Measurements from ENCODE around the gene SH3BP1.

The SH3BP1 gene

DNA sequence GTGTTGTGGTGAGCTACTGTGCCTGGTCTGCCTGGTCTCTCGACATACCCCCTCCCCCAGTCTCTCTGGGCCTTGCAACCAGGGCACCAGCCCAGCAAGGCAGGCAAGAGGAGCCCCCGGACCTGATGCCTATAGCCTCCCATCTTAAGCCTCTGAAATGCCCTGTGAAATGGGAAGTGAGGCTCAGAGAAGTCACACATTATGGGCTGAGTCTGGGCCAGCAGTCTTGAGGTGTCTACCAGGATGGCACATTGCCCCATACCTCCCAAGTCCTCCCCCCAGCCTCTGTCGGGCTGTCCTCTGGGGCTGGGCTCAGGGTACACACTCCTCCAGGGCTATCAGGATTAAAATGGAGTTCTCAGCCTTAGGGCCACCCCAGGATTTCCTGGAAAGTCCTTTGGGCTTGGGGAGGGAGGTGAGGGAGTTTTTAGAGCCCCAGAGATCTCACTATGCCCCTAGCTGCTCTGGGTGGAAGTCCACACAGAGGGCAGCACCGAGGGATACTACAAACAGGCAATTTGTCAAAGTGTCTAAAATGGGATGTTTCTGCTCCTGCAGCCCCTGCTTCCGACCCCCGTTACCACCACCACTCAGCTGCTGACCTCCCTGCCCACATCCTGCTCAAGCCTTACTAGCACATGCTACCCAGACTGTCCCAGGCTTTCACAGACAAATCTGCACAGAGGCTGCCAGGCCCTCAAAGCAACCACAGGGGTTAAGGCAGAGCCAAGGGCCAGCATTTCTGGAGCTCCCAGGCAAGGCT, 3.1 kb upstream of the SH3BP1 start:
- TF ChIP-seq GATA2 (IDR thresholded peaks at IDR 0.05; ENCODE audit: low read depth, low read length) (no peak), GATA3 (IDR thresholded peaks at IDR 0.05; ENCODE audit: low read depth, low read length) (no peak)

DNA sequence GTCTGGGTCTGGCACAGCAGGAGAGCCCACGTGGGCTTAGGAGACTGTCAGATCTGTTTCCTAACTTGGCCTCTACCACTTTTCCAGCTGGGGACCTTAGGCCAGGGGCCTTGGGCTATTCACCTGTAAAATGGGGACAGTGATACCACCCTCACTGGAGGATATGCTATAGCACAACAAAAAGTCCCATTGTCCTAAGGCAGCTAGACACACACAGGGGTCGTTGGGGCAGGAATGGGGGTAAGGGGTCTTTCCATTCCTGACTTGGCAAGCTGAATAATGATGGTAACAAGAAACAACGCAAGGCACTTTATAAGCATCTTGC, 2.6 kb upstream of the SH3BP1 start:
- TF ChIP-seq GATA2 (IDR thresholded peaks at IDR 0.05; ENCODE audit: low read depth, low read length) (no peak), GATA3 (IDR thresholded peaks at IDR 0.05; ENCODE audit: low read depth, low read length) (no peak)

DNA sequence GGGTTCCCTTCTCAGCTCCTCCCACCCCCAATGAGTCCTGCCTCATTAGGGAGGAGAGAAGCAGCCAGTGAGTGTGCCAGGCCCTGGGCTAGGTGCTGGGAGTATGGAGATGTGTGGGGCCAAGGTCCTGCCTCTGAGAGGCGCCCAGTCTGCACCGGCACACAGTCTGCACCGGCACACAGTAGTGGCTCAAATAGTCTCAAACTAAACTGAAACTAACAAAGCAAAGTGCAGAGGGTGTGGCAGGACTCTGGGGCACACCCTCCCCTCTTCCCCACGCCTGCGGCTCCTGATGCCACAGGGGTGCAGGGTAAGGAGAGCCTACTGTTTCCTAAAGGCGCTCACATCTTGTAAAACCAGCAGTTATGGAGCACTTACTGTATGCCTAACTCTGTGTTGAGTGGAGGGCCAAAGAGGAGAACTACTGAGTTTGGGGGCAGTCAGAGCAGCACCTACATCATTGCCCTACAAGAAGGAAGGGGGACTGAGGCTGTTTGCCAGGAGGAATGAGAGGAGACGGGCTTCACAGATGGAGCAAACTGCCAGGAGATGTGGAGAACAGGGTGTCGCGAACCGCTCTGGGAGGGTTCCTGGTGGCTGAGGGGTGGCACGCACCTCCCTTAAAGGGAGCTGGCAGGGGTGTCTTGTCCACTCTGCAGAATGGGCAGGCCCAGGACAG, 939 bp upstream of the SH3BP1 start:
- TF ChIP-seq GATA2 (IDR thresholded peaks at IDR 0.05; ENCODE audit: low read depth, low read length) (no peak), GATA3 (IDR thresholded peaks at IDR 0.05; ENCODE audit: low read depth, low read length) (no peak)

DNA sequence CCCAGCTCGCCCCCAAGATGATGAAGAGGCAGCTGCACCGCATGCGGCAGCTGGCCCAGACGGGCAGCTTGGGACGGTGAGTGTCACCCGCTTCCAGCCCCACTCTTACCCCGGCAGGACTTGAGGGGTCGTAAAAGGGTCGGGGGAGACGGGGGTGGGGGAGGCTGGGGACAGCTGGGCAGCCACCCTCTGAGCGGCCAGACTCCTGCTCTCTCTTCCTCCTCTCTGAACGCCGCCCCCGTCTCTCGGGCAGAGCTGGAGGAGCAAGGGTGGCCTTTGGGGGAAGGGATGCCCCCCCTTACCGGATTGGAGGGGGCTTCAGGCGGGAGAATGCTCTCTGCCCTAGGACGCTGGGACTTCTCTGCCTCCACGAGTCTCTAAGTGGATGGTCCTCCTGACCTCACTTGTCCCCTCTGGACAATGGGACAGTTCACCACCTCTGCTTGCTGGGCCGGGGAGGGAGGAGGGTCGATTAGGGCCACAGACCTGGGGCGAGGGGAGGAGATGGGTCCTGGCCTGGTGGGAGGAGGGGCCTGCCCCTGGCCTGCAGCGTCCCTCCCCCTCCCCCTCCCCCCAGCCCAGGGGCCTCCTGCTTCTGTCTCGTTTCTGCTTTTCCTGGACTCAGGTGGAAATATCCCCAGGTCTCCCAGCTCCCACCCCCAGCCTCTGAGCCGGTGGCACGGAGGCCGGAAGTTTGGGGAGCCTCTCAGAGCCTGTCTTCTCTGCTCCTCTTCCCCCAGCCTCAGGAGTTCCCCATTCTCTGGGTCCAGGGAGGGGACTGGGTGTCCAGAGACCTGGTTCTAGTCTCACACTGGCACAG, 512 bp downstream of the SH3BP1 start:
- TF ChIP-seq GATA2 (IDR thresholded peaks at IDR 0.05; ENCODE audit: low read depth, low read length) (no peak), GATA3 (IDR thresholded peaks at IDR 0.05; ENCODE audit: low read depth, low read length) (no peak)

DNA sequence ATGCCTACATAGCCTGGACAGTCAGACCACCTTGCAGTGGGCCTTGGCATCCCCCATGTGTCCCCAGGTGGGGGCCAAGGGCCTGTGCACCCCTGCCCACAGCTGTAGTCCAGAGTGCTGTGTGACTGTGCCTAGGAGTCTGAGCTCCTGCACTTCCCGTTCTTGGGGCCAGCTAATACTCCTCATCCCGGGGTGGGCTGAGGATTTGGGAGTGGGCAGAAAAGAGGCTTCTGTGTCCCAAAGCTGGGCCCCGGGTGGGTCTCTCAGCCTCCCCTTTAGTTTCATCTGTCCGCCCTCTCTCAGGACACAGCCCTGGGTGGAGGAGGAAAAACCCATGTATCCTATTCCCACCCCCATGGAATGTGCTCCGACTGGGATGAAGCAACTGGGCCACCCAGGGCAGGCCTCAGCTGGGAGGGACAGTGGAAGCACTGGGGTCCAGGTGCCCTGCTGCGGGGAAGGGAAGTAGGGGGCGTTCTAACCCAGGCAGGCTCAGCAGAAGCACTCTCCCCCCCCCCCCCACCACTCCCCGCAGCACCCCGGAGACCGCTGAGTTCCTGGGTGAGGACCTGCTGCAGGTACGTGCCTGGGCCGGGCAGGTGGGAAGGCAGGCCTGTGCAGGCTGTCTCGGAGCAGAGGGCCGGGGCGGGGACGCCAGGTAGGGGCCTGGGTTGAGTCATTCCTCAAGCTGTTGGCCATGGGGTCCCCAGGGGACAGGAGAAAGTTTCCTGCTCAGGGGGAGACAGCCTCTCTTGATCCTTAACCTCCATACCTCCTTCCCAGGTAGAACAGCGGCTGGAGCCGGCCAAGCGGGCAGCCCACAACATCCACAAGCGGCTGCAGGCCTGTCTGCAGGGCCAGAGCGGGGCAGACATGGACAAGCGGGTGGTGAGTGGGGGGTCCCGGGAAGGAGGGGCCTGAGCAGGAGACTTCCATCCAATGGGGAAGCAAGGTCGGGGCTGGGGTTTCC, 1.4 kb downstream of the SH3BP1 start:
- TF ChIP-seq GATA2 (IDR thresholded peaks at IDR 0.05; ENCODE audit: low read depth, low read length) (no peak), GATA3 (IDR thresholded peaks at IDR 0.05; ENCODE audit: low read depth, low read length) (no peak)

DNA sequence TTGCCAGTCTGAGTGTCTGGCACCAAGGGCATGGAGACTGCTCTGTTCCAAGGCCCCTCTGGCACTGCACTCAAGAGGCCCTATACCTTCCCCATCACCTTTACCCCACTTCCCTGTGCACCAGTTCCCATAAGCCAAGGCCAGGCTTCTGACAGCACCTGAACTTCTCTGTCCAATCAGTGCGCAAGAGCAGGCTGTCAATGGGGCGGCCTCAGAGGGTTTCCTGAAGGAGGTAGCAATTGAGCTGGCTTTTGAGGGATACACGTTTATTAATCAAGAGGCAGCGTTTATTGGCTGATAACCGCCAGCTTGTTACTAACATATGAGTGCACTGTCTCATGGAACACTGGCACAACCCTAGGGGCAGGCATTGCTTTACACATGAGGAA, 2.1 kb downstream of the SH3BP1 start:
- TF ChIP-seq GATA3 (IDR thresholded peaks at IDR 0.05; ENCODE audit: low read depth, low read length) = no peak

DNA sequence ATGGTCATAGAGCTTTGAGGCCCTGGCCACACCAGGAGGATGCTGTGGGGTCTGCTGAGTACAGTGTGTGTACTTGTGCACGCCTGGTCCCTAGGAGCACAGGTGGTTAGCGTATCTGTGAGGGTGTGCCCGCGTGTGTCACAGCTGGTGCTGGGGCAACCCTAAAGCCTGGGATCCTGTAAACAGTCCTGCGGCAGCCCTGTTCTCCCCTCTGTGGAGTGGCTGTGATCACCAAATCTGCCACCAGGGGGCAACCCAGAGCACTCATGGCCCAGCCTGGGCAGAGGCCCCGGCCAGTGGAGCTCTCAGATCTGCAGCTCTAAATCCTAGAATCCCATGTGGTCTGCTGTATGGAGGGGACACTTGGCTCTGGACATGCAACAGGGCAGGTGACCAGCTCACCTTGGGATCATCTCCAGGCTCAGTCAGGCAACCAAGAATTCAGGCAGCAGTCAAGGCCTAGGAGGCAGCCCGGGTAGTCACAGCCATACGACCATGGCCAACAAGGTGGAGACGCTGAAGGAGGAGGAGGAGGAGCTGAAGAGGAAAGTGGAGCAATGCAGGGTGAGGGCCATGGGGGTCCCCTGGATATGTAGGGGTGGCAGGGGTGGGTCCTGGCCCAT, 3.9 kb downstream of the SH3BP1 start:
- TF ChIP-seq GATA3 (IDR thresholded peaks at IDR 0.05; ENCODE audit: low read depth, low read length) = no peak
- TF ChIP-seq GATA2 (IDR thresholded peaks at IDR 0.05; ENCODE audit: low read depth, low read length) = no peak

DNA sequence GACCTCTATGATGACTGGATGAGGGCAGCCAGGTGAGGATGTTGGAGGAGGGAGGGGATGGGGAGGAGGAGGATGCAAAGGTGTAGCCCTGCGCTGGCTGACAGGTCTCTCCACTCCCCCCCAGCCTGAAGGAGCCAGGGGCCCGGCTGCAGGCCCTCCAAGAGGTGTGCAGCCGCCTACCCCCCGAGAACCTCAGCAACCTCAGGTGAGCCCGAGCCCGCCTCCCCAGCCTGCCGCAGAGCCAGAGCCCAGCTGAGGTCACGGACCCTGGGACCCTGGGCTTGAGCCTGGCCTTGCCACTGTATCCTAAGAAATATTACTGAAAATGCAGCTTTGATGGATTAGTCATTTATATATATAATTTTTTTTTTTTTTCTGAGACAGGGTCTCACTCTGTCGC, 7.8 kb downstream of the SH3BP1 start:
- no peak for TF ChIP-seq GATA2 (IDR thresholded peaks at IDR 0.05; ENCODE audit: low read depth, low read length)
- no peak for TF ChIP-seq GATA3 (IDR thresholded peaks at IDR 0.05; ENCODE audit: low read depth, low read length)

DNA sequence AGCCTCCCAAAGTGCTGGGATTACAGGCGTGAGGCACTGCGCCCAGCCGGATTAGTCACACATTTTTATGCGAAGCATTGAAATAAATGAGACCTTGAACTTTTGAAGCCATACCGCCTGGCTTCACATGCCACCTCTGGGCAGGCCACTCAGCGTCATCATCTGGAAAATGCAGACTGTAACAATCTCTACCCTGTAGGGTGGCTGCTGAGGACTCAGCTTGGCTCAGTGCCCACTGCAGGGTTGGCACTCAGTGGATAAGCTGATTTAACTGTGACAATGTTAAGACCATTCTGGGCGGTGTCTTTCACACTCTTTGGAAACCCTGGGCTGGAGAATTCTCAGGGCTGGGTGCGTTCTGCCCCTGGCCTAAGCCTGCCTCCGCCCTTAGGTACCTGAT, 8.5 kb downstream of the SH3BP1 start:
- TF ChIP-seq GATA2 (IDR thresholded peaks at IDR 0.05; ENCODE audit: low read depth, low read length) (no peak), GATA3 (IDR thresholded peaks at IDR 0.05; ENCODE audit: low read depth, low read length) (no peak)

DNA sequence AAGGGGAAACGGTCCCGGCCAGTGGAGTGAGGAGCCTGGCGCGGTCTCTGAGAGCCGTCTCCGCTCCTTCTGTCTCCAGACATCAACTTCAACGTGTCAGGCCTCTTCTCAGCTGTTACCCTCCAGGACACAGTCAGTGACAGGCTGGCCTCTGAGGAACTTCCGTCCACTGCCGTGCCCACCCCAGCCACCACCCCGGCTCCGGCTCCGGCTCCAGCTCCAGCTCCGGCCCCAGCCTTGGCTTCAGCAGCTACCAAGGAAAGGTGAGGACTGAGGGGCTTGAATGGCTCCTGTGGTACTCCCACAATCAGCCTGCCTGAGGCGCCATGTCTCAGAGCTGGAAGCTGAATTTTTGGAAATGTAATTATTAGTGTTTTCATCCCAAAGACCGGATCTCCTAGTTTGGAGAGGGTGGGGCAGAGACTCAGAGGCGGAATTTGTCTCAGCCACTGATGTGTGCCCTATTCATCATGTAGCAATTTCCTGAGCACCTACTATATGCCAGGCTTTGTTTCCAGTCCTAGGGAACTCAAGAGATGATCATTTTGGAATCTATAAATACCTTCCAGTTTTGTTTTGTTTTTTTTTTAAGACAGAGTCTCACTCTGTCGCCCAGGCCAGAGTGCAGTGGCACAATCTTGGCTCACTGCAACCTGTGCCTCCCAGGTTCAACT, 11.1 kb downstream of the SH3BP1 start:
- no peak for TF ChIP-seq GATA3 (IDR thresholded peaks at IDR 0.05; ENCODE audit: low read depth, low read length)
- no peak for TF ChIP-seq GATA2 (IDR thresholded peaks at IDR 0.05; ENCODE audit: low read depth, low read length)

DNA sequence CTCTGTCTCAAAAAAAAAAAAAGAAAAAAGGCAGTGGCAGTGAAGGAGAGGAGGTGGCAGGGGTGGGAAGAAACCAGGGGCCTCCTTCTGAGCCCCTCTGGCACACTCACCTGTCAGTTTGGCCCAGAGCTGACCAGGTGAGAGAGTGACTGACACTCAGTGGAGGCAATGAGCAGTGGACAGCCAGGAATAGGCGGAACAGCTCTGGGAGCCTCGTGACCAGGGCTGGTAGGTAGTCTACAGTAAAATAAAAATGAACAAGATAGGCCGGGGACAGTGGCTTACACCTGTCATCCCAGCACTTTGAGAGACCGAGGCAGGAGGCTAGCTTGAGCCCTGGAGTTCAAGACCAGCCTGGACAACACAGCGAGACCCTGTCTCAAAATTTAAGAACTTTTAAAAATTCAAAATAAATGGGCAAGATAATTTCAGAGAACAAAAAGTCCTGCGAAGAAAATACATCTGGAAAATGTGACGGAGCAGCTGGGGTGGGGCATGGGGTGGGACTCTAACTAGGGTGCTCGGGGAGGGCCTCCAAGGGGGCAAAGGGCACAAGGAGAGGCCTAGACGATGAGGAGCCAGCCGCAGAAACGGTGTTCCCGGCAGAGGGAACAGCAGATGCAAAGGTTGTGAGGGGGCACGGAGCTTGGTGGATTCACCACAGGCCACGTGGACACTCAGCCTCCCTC, 15.2 kb downstream of the SH3BP1 start:
- no peak for TF ChIP-seq GATA3 (IDR thresholded peaks at IDR 0.05; ENCODE audit: low read depth, low read length)
- TF ChIP-seq GATA2 (IDR thresholded peaks at IDR 0.05; ENCODE audit: low read depth, low read length) = no peak

DNA sequence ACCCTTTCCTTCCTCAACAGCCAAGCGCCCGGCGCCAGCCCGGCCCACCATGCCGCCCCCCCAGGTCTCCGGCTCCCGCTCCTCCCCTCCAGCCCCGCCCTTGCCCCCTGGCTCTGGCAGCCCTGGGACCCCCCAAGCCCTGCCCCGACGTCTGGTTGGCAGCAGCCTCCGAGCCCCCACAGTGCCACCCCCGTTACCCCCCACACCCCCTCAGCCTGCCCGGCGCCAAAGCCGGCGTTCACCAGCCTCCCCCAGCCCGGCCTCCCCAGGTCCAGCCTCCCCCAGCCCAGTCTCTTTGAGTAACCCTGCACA, 15.7 kb downstream of the SH3BP1 start:
- TF ChIP-seq GATA3 (IDR thresholded peaks at IDR 0.05; ENCODE audit: low read depth, low read length) (no peak), GATA2 (IDR thresholded peaks at IDR 0.05; ENCODE audit: low read depth, low read length) (no peak)
